Activated T-helper 2 cell treated with anti-CD3 and anti-CD28 coated beads, Interferon-gamma antibody, Interleukin-2, Interleukin-4, amounts not matched to agents 10 μg/mL and 5 μg/mL and 100 μg/mL, durations not matched to agents 14 hours and 24 hours and 36 hours (primary cell): ENCODE measurements around the gene MAB21L3. TPM values are rescaled to one million over a fixed set of nuclear protein-coding genes. Genes with fewer than 3 reads are reported as not detected.

ENCODE experiments used
- DNase-seq: peaks from one replicate; pipeline ENCODE4 v3.0.0; 2021; ENCODE audit warnings: low spot score
- H3K27ac Mint-ChIP-seq: one replicate; pipeline ENCODE4 v1.8.0; 2021; ENCODE audit warnings: mixed read lengths
- H3K27me3 Mint-ChIP-seq: one replicate; pipeline ENCODE4 v1.8.0; 2021; ENCODE audit warnings: low read depth, mixed read lengths
- H3K36me3 Mint-ChIP-seq: one replicate; pipeline ENCODE4 v1.8.0; 2021; ENCODE audit warnings: low read depth, mixed read lengths
- H3K4me1 Mint-ChIP-seq: one replicate; pipeline ENCODE4 v1.8.0; 2021; ENCODE audit warnings: low read depth, mixed read lengths
- H3K4me3 Mint-ChIP-seq: one replicate; pipeline ENCODE4 v1.8.0; 2021; ENCODE audit warnings: low read depth, mild to moderate bottlenecking, moderate library complexity, mixed read lengths
- H3K9me3 Mint-ChIP-seq: one replicate; pipeline ENCODE4 v1.8.0; 2021; ENCODE audit warnings: mixed read lengths
- intact Hi-C: fragments of 100-400 bp; cut with micrococcal nuclease; formaldehyde crosslinking; loops from one replicate; pipeline ENCODE4 v1.15.1; 2023
- total RNA-seq: library from RNA; stranded (reverse); gene quantifications from 2 replicates; pipeline ENCODE4 v1.2.3, GENCODE V29; 2022

MAB21L3 gene
- total RNA-seq, 1 donor from 2014 or later = not detected

DNA sequence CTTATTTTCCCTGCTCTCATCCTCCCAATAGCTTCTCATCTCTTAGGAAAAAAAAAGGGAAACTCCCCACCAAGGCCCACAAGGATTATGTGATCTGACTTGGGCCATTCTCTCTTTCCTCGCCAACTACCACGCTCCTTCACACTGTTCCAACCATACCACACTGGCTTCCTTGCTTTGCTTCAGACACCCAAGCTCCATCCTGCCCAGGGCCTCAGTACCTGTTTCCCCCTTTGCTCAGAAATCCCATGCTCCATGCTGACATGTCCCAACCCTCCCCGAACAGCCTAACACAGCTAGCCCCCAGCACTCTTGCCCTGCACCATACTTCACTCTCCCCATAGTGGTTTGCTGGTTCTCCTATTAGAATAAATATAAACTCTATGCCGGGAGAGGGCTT is 39.2 kb downstream of the MAB21L3 start:
- Mint-ChIP-seq H3K4me1 (peaks cover 11% of the 10 kb centered on the region), H3K4me3 (no peak overlapping the region), H3K27ac (no peak overlapping the region), H3K9me3 (no peaks in the 10 kb centered on the region), H3K36me3 (no peaks in the 10 kb centered on the region), H3K27me3 (peaks cover 23% of the 10 kb centered on the region)
- peak; percentile 4 for DNase-seq
- intact Hi-C loops = loop anchor here (5.0 kb wide), 1 partner anchor 222 kb away; the partner anchor contains the start of gene ATP1A1

DNA sequence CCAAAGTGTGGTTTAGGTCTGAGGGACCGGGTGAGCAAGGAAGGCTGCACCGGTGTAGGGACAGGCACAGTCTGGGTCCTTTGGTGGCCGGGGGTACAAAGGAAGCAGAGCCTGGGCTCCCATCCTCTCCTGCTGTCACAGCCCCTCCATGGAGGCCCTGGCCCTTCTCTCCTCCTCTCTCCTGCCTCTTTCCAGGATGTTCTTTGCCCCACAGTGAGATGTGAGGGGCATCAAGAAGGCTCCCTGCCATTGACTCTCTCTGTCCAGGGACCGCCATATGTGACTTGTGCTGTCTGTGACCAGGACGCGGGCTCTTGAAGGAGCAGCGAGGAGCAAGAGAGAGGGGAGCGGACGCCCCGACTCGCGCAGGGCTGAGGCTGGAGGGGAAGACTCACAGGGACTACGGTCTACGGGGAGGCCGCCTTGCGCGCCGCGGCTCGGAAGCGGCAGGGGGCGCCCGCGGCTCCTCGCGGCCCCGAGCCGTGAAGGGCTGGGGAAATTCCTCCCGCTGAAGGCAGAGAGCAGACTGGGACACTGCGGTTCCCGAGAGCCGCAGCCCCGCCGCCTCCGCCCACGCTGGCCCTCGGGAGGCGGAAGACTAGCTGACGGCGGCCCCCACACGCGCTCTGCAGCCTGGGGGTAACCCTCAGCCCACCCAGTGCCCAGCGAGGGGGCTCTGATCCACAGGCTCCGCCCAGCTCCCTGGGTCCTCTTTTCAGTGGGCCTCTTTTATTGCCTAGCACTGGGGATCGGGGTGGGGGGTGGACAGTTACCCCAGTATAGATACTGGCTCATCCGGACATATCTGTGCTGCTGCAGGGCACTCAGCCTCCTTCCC is 40.8 kb downstream of the MAB21L3 start:
- Mint-ChIP-seq H3K9me3 (no peaks in the 10 kb centered on the region), H3K36me3 (no peaks in the 10 kb centered on the region), H3K27me3 (peaks cover 32% of the 10 kb centered on the region), H3K4me3 (peak overlapping the region; percentile 20), H3K4me1 (peaks cover 11% of the 10 kb centered on the region), H3K27ac (peak overlapping the region; percentile 50)
- DNase-seq = peak; percentile 68
- intact Hi-C loops = loop anchor here (1.0 to 5.0 kb wide), 3 partner anchors 220 to 352 kb away; partner anchors contain the start of gene ATP1A1

GRCh38 chr1:116152577-116152943 is 41.4 kb downstream of the MAB21L3 start:
- intact Hi-C loops = loop anchor here (1.0 to 5.0 kb wide), 3 partner anchors 220 to 352 kb away; partner anchors contain the start of gene ATP1A1
- no peak for DNase-seq
- Mint-ChIP-seq H3K4me3 (no peak overlapping the region), H3K36me3 (no peaks in the 10 kb centered on the region), H3K9me3 (no peaks in the 10 kb centered on the region), H3K27ac (no peak overlapping the region), H3K27me3 (peaks cover 36% of the 10 kb centered on the region), H3K4me1 (peaks cover 11% of the 10 kb centered on the region)

DNA sequence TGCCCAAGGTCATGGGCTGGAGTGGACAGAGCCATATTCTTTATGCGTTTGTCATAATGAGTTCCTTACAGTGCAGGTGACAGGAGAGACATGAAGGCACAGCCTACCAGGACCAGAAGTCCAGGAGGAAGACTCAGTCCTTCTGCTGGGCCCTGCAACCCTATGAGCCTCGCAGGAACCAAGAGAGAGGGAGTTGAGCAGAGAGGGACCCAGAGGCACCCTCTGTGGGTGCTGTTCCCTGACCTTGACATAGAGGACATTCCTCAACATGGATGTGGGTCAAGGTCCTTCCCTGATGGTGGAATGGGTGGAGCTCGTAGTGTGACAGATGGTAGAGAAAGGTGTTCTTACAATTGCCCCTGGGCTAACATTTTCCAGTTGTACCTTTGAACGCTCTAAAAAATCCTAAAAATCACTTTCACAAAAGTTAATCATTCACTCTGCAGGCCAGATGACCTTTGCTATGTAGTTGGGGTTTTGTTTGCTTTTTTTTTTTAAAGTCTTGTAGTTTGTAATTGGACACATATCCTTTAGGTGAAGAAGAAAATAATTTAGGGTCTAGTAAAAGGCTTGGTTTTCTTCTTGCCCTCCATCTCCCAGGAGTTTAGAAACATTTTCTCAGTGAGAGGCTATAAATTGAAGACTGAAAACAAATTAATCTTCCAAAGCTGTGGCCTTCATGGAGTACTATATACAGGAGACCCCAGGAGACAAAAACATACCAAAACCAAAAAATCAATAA is 41.9 kb downstream of the MAB21L3 start:
- Mint-ChIP-seq H3K27ac (no peak overlapping the region), H3K9me3 (no peaks in the 10 kb centered on the region), H3K4me1 (peaks cover 11% of the 10 kb centered on the region), H3K36me3 (no peaks in the 10 kb centered on the region), H3K4me3 (no peak overlapping the region), H3K27me3 (peaks cover 38% of the 10 kb centered on the region)
- intact Hi-C loops = loop anchor here (1.0 to 5.0 kb wide), 3 partner anchors 219 to 351 kb away; partner anchors contain the start of gene ATP1A1
- peak; percentile 4 for DNase-seq

DNA sequence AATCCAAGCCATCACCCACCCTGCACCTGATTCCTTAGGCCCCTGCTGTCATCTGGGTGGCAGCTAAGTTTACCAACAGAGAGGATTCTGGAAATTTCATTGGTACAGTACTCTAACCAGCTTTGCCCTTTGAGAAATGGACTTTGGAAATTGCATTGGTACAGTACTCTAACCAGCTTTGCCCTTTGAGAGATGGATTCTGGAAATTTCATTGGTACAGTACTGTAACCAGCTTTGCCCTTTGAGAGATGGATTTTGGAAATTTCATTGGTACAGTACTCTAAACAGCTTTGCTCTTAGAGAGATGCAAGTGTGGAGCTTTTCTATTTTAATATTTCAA is 42.5 kb downstream of the MAB21L3 start:
- intact Hi-C loops = loop anchor here (5.0 kb wide), 1 partner anchor 219 kb away; the partner anchor contains the start of gene ATP1A1
- Mint-ChIP-seq H3K27ac (no peak overlapping the region), H3K4me1 (peaks cover 11% of the 10 kb centered on the region), H3K27me3 (peaks cover 38% of the 10 kb centered on the region), H3K4me3 (no peak overlapping the region), H3K36me3 (no peaks in the 10 kb centered on the region), H3K9me3 (no peaks in the 10 kb centered on the region)
- DNase-seq = no peak

DNA sequence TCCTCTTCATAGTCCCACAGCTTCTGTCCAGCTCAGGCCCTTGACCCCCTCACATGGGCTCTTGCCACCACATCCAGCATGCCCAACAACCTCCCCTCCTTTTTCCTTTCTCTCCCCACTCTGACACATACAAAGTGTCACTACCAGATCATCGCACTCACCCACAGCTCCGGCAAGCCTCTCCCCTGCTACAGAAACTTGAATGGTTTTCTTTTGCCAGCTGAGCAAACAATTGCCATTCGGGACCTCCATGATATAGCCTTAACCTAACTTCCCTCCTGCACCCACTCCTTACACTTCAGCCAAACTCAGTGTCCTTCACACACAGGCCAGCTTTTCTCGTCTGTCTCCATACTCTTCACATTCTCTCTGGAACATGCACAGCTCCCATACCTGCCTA is 43.3 kb downstream of the MAB21L3 start:
- peaks cover 11% of the 10 kb centered on the region for H3K4me1 Mint-ChIP-seq
- no peaks in the 10 kb centered on the region for H3K36me3 Mint-ChIP-seq
- no peak overlapping the region for H3K27ac Mint-ChIP-seq
- peaks cover 41% of the 10 kb centered on the region for H3K27me3 Mint-ChIP-seq
- no peak for DNase-seq
- H3K9me3 Mint-ChIP-seq = no peaks in the 10 kb centered on the region
- intact Hi-C loops = loop anchor here (5.0 kb wide), 1 partner anchor 218 kb away; the partner anchor contains the start of gene ATP1A1
- no peak overlapping the region for H3K4me3 Mint-ChIP-seq

DNA sequence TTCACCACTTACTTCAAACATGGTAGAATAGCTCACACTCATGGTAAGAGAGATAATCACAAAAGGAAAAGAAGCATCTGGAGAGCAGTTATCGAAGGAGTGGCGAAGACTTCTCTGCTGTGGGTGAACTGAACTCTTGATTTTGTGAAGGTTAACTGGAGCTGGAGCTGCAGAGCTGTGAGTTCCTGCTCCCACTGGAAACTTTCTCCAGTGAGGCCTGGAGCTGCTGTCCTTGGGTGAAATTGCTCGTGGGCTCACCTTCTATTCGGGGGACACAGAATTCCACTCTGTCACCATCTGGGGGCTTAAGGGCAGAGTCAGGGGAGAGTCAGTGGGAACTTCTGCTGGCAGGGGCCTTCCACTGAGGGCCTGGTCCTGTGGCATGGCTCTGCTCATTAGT is 45.9 kb downstream of the MAB21L3 start:
- DNase-seq = no peak
- intact Hi-C loops = no loop called here
- Mint-ChIP-seq H3K36me3 (no peaks in the 10 kb centered on the region), H3K4me3 (no peak overlapping the region), H3K27ac (no peak overlapping the region), H3K9me3 (no peaks in the 10 kb centered on the region), H3K27me3 (peaks cover 43% of the 10 kb centered on the region), H3K4me1 (peaks cover 4% of the 10 kb centered on the region)

DNA sequence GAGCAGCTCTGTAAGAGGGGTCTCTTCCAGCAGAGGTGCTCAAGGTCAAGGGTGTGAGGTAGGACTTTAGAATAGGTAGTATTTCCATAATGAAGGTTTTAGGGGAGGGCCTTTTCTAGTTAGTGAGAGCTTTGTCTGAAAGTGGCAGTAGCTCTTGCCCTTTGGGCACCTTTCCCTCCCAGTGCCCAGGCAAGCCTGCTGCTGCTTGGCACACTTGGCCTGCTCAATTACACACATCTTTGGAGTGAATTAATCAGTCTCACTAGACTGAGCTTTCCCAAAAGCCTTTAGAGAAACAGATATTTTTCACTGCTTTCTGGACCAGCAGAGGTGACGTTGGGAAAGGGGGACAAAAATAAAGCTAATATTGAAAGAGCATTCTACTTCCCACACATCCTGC is 48.0 kb downstream of the MAB21L3 start:
- Mint-ChIP-seq H3K4me1 (no peaks in the 10 kb centered on the region), H3K9me3 (no peaks in the 10 kb centered on the region), H3K27ac (no peak overlapping the region), H3K4me3 (no peak overlapping the region), H3K36me3 (no peaks in the 10 kb centered on the region), H3K27me3 (peaks cover 34% of the 10 kb centered on the region)
- peak; percentile 1 for DNase-seq
- intact Hi-C loops = no loop called here

DNA sequence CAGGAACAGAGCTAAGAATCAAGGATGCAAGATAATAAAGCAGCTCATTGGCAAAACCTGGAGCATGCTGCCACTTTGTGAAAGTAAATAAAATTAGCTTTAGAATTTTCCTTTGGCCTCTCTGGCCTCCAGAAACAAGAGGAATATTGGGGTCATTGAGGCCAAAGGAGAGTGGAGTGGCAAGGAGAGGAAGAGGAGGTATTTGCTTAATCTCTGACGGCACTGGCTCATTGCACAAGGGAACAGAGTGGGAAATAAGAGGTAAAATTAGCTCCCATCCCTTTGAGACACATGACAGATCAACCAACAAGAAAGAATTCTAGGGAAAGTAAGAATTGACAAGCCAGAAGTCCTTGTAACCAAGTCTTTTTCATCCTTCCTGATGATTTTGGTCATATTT is 48.4 kb downstream of the MAB21L3 start:
- Mint-ChIP-seq H3K27ac (no peak overlapping the region), H3K36me3 (no peaks in the 10 kb centered on the region), H3K9me3 (no peaks in the 10 kb centered on the region), H3K27me3 (peaks cover 30% of the 10 kb centered on the region), H3K4me3 (no peak overlapping the region), H3K4me1 (no peaks in the 10 kb centered on the region)
- no peak for DNase-seq
- intact Hi-C loops = no loop called here

GRCh38 chr1:116161390-116161789 is 50.2 kb downstream of the MAB21L3 start:
- Mint-ChIP-seq H3K27me3 (peaks cover 19% of the 10 kb centered on the region), H3K4me1 (no peaks in the 10 kb centered on the region)

GRCh38 chr1:116161877-116162390 is 50.7 kb downstream of the MAB21L3 start:
- Mint-ChIP-seq H3K36me3 (no peaks in the 10 kb centered on the region), H3K4me1 (no peaks in the 10 kb centered on the region), H3K9me3 (no peaks in the 10 kb centered on the region), H3K4me3 (no peak overlapping the region), H3K27ac (no peak overlapping the region), H3K27me3 (peaks cover 14% of the 10 kb centered on the region)
- peak; percentile 1 for DNase-seq
- intact Hi-C loops = no loop called here

More at GRCh38 chr1:116161390-116161789, 50.2 kb downstream of the MAB21L3 start:
- no peak for DNase-seq
- no peaks in the 10 kb centered on the region for H3K36me3 Mint-ChIP-seq
- H3K9me3 Mint-ChIP-seq = no peaks in the 10 kb centered on the region
- intact Hi-C loops = no loop called here
- H3K4me3 Mint-ChIP-seq = no peak overlapping the region
- H3K27ac Mint-ChIP-seq = no peak overlapping the region

DNA sequence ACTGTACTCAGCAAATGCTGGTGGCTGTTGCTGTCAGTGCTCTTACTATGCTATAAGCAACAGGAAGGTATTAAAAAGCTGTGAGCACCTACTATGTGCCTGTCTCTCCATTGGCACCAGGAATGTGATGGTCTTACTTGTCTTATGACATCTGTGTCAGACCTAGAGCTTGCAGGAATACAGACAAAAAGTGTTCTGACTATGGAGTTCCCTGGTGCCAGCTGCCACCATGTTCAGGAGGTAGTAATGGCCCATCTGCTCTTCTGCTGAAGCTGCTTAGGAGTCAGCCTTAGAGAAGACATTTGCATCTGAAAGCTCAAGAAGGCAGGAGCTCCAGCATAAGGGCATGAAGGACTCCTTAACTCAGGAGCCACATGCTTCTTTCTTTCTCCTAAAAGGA is 52.3 kb downstream of the MAB21L3 start:
- intact Hi-C loops = no loop called here
- no peak overlapping the region for H3K27ac Mint-ChIP-seq

GRCh38 chr1:116164150-116164549 is 53.0 kb downstream of the MAB21L3 start:
- Mint-ChIP-seq H3K9me3 (no peaks in the 10 kb centered on the region), H3K4me1 (peaks cover 6% of the 10 kb centered on the region), H3K36me3 (no peaks in the 10 kb centered on the region), H3K27me3 (peaks cover 12% of the 10 kb centered on the region), H3K27ac (no peak overlapping the region), H3K4me3 (no peak overlapping the region)
- DNase-seq = peak; percentile 1
- intact Hi-C loops = no loop called here

More for the DNA sequence above, 52.3 kb downstream of the MAB21L3 start:
- DNase-seq = no peak
- Mint-ChIP-seq H3K4me1 (peaks cover 2% of the 10 kb centered on the region), H3K27me3 (peaks cover 10% of the 10 kb centered on the region), H3K9me3 (no peaks in the 10 kb centered on the region), H3K4me3 (no peak overlapping the region), H3K36me3 (no peaks in the 10 kb centered on the region)
